NCI-H2107 treated with DMSO at 0.1 percent for 48 hours (cell line): ENCODE data around the gene THUMPD3.
A peak's percentile ranks its signal among the peaks of the same experiment; 100 is the strongest.

Experiments
- DNase-seq: peaks from one replicate; lab custom pipeline; 2025; ENCODE audit not compliant: unreplicated experiment; lab: John Stamatoyannopoulos, UW

THUMPD3 gene

GRCh38 chr3:9352917-9353752, 9.7 kb upstream of the THUMPD3 start:
- peak; percentile 23 for DNase-seq

GRCh38 chr3:9361691-9362388, 1.0 kb upstream of the THUMPD3 start:
- no peak for DNase-seq

GRCh38 chr3:9369508-9369907, 6.7 kb downstream of the THUMPD3 start:
- DNase-seq, result no peak

GRCh38 chr3:9373465-9373864, 10.6 kb downstream of the THUMPD3 start:
- no peak for DNase-seq

- no peak for DNase-seq
Measured at GRCh38 chr3:9377981-9378380, 15.1 kb downstream of the THUMPD3 start.

GRCh38 chr3:9379327-9379726, 16.5 kb downstream of the THUMPD3 start:
- DNase-seq, result no peak

- DNase-seq, result no peak
Measured at GRCh38 chr3:9380014-9380413, 17.2 kb downstream of the THUMPD3 start.

GRCh38 chr3:9384141-9384828, 21.4 kb downstream of the THUMPD3 start:
- DNase-seq, result no peak

GRCh38 chr3:9385187-9386077, 22.6 kb downstream of the THUMPD3 start:
- no peak for DNase-seq

GRCh38 chr3:9386078-9386459, 23.2 kb downstream of the THUMPD3 start:
- no peak for DNase-seq

- DNase-seq, result no peak
Measured at GRCh38 chr3:9386501-9387321, 23.9 kb downstream of the THUMPD3 start.

GRCh38 chr3:9387322-9387655, 24.4 kb downstream of the THUMPD3 start:
- DNase-seq, result no peak

- DNase-seq, result no peak
Measured at GRCh38 chr3:9388142-9388541, 25.3 kb downstream of the THUMPD3 start.

GRCh38 chr3:9388562-9389272, 25.9 kb downstream of the THUMPD3 start:
- no peak for DNase-seq

- DNase-seq, result no peak
Measured at GRCh38 chr3:9390265-9390888, 27.5 kb downstream of the THUMPD3 start.

- DNase-seq, result no peak
Measured at GRCh38 chr3:9392041-9392440, 29.2 kb downstream of the THUMPD3 start.

GRCh38 chr3:9395570-9396300, 32.9 kb downstream of the THUMPD3 start:
- DNase-seq, result no peak

- DNase-seq, result peak; percentile 51
Measured at GRCh38 chr3:9396301-9396631, 33.4 kb downstream of the THUMPD3 start.
